ENCODE results near the gene KPTN. TPM values are rescaled to one million over a fixed set of nuclear protein-coding genes. Genes with fewer than 3 reads are reported as not detected.

The KPTN gene
- total and polyA plus RNA-seq, 2 of the 13 experiments (the other 11 are each of a cell fraction or from before 2014, with no cell fraction given): 9.1 to 13.3 TPM

GRCh38 chr19:47483800-47484690 lies at the start of gene KPTN (continued):
- TF ChIP-seq STAT6 (CRISPR knock-in tag; IDR thresholded peaks at IDR 0.05; ENCODE audit: borderline replicate concordance): peak; percentile 59; the same call in 1 of the 2 replicates
- no peak for TF ChIP-seq HHEX (CRISPR knock-in tag; IDR thresholded peaks at IDR 0.05)
- TF ChIP-seq ZBTB1 (CRISPR knock-in tag; IDR thresholded peaks at IDR 0.05; ENCODE audit: borderline replicate concordance): no peak
- TF ChIP-seq ZBTB49 (CRISPR knock-in tag; IDR thresholded peaks at IDR 0.05; ENCODE audit: borderline replicate concordance): no peak
- TF ChIP-seq ZMYM4 (CRISPR knock-in tag; IDR thresholded peaks at IDR 0.05): peak; percentile 61; the same call in 1 of the 2 replicates
- TF ChIP-seq CERS6 (CRISPR knock-in tag; IDR thresholded peaks at IDR 0.05): no peak
- no peak for TF ChIP-seq ZNF44 (CRISPR knock-in tag; IDR thresholded peaks at IDR 0.05)
- TF ChIP-seq ONECUT2 (CRISPR knock-in tag; IDR thresholded peaks at IDR 0.05): 0 out of 2 replicates have a peak, but pooled peaks have one; percentile 17
- TF ChIP-seq PAX8 (CRISPR knock-in tag; IDR thresholded peaks at IDR 0.05; ENCODE audit: borderline replicate concordance): no peak
- TF ChIP-seq ZNF441 (CRISPR knock-in tag; IDR thresholded peaks at IDR 0.05; ENCODE audit: borderline replicate concordance): no peak; the same call in 1 of the 2 replicates
- TF ChIP-seq SMAD3 (CRISPR knock-in tag; IDR thresholded peaks at IDR 0.05): no peak
- TF ChIP-seq ELF1 (CRISPR knock-in tag; IDR thresholded peaks at IDR 0.05): no peak; the same call in 1 of the 2 replicates
- TF ChIP-seq DBP (CRISPR knock-in tag; IDR thresholded peaks at IDR 0.05; ENCODE audit: not compliant biosample characterization): peak; percentile 58
- peak; percentile 64 for TF ChIP-seq IKZF4 (CRISPR knock-in tag; IDR thresholded peaks at IDR 0.05; ENCODE audit: borderline replicate concordance, low read depth, not compliant biosample characterization)
- no peak for TF ChIP-seq CEBPB (IDR thresholded peaks at IDR 0.05; ENCODE audit: borderline replicate concordance, low read depth, low read length)
- TF ChIP-seq THRA (CRISPR knock-in tag; IDR thresholded peaks at IDR 0.05; ENCODE audit: borderline replicate concordance): 0 out of 2 replicates have a peak, but pooled peaks have one; percentile 41
- no peak for TF ChIP-seq CREB3 (CRISPR knock-in tag; IDR thresholded peaks at IDR 0.05)
- TF ChIP-seq ZNF263 (CRISPR knock-in tag; IDR thresholded peaks at IDR 0.05): peak; percentile 51; the same call in 1 of the 2 replicates
